Spinal cord (tissue), 10 donors: Measurements from ENCODE around the gene ZNF862. TPM values are rescaled to one million over a fixed set of nuclear protein-coding genes. Genes with fewer than 3 reads are reported as not detected.

ENCODE experiments used
- DNase-seq, 6 donors: peaks; one replicate each; pipeline versions ENCODE4 v3.0.0 to v3.0.0-alpha.2; 2013 to 2015; ENCODE audit warnings: low spot score in 6 of 6, low read depth in 4 of 6
- H3K27ac ChIP-seq: one replicate; pipeline ENCODE4 v1.5.1; 2013; ENCODE audit warnings: low read depth, low read length, control low read depth
- H3K27me3 ChIP-seq: one replicate; pipeline ENCODE4 v1.6.1; 2013; ENCODE audit warnings: low read length; ENCODE audit not compliant: control insufficient read depth, insufficient read depth
- H3K36me3 ChIP-seq: one replicate; pipeline ENCODE4 v1.6.1; 2013; ENCODE audit warnings: low read length; ENCODE audit not compliant: control insufficient read depth, insufficient read depth
- H3K4me1 ChIP-seq: one replicate; pipeline ENCODE4 v1.6.1; 2013; ENCODE audit warnings: low read length; ENCODE audit not compliant: control insufficient read depth, insufficient read depth
- H3K4me3 ChIP-seq: one replicate; pipeline ENCODE4 v1.5.1; 2013; ENCODE audit warnings: low read depth, low read length, control low read depth
- H3K9me3 ChIP-seq: one replicate; pipeline ENCODE4 v1.6.1; 2013; ENCODE audit warnings: low read length; ENCODE audit not compliant: control insufficient read depth, insufficient read depth
- WGBS: methylation state at CpG from one replicate; pipeline ENCODE4 v1.1.5; 2013; ENCODE audit warnings: missing lambda C conversion rate; ENCODE audit not compliant: insufficient coverage; 5-methylcytosine and 5-hydroxymethylcytosine counted together
- long read RNA-seq, 4 donors: transcript quantifications; one replicate each; lab custom pipeline, GENCODE V29; 2026
- polyA plus RNA-seq, 2 donors: library from polyadenylated mRNA; unstranded; fragments of 120-200 nt; gene quantifications; one replicate each; pipeline ENCODE4 v1.2.1, GENCODE V29; 2013; ENCODE audit not compliant: insufficient read length in 2 of 2
- total RNA-seq, 2 donors: library from RNA; depleted of rRNA in 1 of 2; stranded (reverse); fragments of 120-200 nt in 1 of 2; fragments of >200 nt in 1 of 2; gene quantifications; one replicate each; pipeline versions ENCODE4 v1.2.3 to v1.2.4, GENCODE V29; 2013 to 2014
- donor health status: healthy.

The ZNF862 gene
- total RNA-seq (10 to 100 TPM; 10.3 to 22.4 TPM), polyA plus RNA-seq (10 to 100 TPM; 22.0 to 27.9 TPM)
- long read RNA-seq, donor 1, partial matches to known transcripts, result 0 of 1 reads
- long read RNA-seq, donor 1, other reads (novel, unspliced or antisense), result 0 of 1 reads
- long read RNA-seq, donor 2, result 0 reads
- long read RNA-seq, donor 3, partial matches to known transcripts, result 0 of 2 reads
- long read RNA-seq, donor 3, other reads (novel, unspliced or antisense), result 0 of 2 reads
- long read RNA-seq, donor 4, partial matches to known transcripts, result 7 of 7 reads
- long read RNA-seq, donor 4, other reads (novel, unspliced or antisense), result 0 of 7 reads

DNA sequence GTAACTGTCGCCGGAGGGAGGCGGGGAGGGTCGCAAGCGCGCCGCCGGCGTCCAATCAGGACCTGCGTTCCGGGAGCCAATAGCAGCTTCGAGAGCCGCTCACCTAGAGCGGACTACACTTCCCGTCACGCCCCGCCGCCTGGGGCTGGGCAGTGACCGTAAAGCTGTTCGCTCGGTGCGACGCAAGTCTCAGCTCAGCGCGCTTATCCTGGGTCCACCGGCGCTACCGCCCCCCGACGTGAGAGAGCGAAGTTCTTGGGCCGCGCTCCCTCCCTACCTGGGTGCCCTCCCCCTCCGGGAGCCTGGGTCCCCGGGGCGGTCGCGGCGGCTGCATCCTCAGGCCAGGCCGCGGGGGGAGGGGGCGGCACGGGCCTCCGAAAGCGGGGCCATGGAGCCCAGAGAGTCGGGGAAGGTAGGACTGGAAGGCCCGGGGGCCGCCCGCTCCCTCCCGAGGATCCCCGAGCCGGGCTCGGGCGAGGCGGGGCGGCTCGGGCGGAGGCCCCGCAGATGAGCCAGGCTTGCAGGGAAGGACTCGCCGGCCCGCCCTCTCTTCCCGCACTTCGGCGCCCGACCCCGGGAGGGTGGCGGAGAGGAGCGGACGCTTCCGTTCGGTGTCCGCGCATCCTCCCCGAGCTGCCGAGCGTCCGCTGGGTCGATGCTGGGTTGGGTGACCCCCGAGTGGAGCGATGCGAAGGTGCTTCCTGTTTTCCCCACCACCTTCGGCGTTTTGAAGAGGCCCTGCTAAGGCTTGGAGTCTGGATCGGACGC is at the start of gene ZNF862:
ZNF862 (plus strand) TSS at position 152 of the 768 bp plus-strand sequence; CDS start at position 389, 237 bp downstream.
- Histone ChIP-seq H3K36me3 (no peaks in the 10 kb centered on the region), H3K27ac (peak within 1 kb of the TSS; percentile 45), H3K4me1 (peaks cover 12% of the 10 kb centered on the region), H3K4me3 (peak within 1 kb of the TSS; percentile 64), H3K9me3 (no peaks in the 10 kb centered on the region), H3K27me3 (no peaks in the 10 kb centered on the region)
- DNase-seq, result peak; percentile 89 to 99 (median 96)
- under 1% methylated on average over 72 of the region's 86 CpGs for WGBS

- H3K4me1 ChIP-seq, result peaks cover 19% of the 10 kb centered on the region
- H3K27me3 ChIP-seq, result peaks cover 40% of the 10 kb centered on the region
- H3K27ac ChIP-seq, result no peak overlapping the region
- H3K36me3 ChIP-seq, result peaks cover 11% of the 10 kb centered on the region
- no peak overlapping the region for H3K4me3 ChIP-seq
- 82% methylated on average over 12 of the region's 19 CpGs for WGBS
- no peak for DNase-seq
- no peaks in the 10 kb centered on the region for H3K9me3 ChIP-seq
Observed at GRCh38 chr7:149789101-149789500, 49.1 kb upstream of the ZNF862 start.

DNA sequence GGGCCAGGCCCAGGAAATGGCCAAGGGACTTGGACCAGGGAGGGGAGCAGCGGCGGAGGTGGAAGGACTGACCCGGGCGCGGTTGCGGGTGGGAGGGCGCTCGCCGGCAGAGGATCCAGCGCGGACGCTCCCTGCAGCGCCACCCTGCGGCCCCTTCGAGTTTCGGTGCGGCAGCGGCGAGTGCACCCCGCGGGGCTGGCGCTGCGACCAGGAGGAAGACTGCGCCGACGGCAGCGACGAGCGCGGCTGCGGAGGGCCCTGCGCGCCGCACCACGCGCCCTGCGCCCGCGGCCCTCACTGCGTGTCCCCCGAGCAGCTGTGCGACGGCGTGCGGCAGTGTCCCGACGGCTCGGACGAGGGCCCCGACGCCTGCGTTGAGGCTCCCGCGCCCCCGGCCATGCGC is 48.0 kb upstream of the ZNF862 start:
- Histone ChIP-seq H3K4me3 (no peak overlapping the region), H3K9me3 (no peaks in the 10 kb centered on the region), H3K27me3 (peaks cover 40% of the 10 kb centered on the region), H3K4me1 (peaks cover 19% of the 10 kb centered on the region), H3K27ac (no peak overlapping the region), H3K36me3 (peaks cover 11% of the 10 kb centered on the region)
- peak in 1 of 6 donors; percentile 32 for DNase-seq
- 2% methylated on average over 56 of the region's 56 CpGs for WGBS

GRCh38 chr7:149790754-149791360 is 47.3 kb upstream of the ZNF862 start:
- no peak overlapping the region for H3K27ac ChIP-seq
- H3K4me3 ChIP-seq, result no peak overlapping the region
- peaks cover 40% of the 10 kb centered on the region for H3K27me3 ChIP-seq
- peaks cover 13% of the 10 kb centered on the region for H3K36me3 ChIP-seq
- H3K9me3 ChIP-seq, result no peaks in the 10 kb centered on the region
- DNase-seq, result no peak
- WGBS, result 75% methylated on average over 14 of the region's 14 CpGs
- peaks cover 19% of the 10 kb centered on the region for H3K4me1 ChIP-seq

DNA sequence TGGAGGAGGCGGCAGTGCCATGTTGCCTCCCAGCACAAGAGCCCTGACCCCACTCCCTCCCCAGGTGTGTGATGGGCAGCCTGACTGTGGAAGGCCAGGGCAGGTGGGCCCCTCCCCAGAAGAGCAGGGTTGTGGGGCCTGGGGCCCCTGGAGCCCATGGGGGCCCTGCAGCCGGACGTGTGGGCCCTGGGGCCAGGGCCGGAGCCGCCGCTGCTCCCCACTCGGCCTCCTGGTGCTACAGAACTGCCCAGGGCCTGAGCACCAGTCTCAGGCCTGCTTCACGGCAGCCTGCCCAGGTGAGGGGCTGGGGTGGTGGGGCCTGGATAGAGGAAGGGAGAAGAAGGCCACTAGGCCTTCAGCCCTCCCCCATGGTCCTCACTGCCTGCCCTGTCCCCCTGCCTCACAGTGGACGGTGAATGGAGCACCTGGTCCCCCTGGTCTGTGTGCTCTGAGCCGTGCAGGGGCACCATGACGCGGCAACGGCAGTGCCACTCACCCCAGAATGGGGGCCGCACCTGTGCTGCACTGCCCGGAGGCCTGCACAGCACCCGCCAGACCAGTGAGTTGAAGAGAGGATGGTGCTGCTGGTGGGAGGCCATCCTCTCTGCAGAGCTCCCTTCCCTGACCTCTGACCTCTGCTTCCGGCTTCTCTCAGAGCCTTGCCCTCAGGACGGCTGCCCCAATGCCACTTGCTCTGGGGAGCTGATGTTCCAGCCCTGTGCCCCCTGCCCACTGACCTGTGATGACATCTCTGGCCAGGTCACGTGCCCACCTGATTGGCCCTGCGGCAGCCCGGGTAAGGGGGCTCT is 46.6 kb upstream of the ZNF862 start:
- peaks cover 40% of the 10 kb centered on the region for H3K27me3 ChIP-seq
- H3K4me1 ChIP-seq, result peaks cover 15% of the 10 kb centered on the region
- WGBS, result 91% methylated on average over 18 of the region's 21 CpGs
- no peaks in the 10 kb centered on the region for H3K9me3 ChIP-seq
- peaks cover 21% of the 10 kb centered on the region for H3K36me3 ChIP-seq
- H3K4me3 ChIP-seq, result no peak overlapping the region
- H3K27ac ChIP-seq, result no peak overlapping the region
- no peak for DNase-seq

GRCh38 chr7:149792220-149792595 is 46.0 kb upstream of the ZNF862 start:
- Histone ChIP-seq H3K36me3 (peaks cover 24% of the 10 kb centered on the region), H3K4me1 (peaks cover 14% of the 10 kb centered on the region), H3K9me3 (no peaks in the 10 kb centered on the region), H3K27ac (no peak overlapping the region), H3K27me3 (peaks cover 36% of the 10 kb centered on the region), H3K4me3 (no peak overlapping the region)
- DNase-seq, result no peak
- WGBS, result 70% methylated on average over 15 of the region's 15 CpGs

DNA sequence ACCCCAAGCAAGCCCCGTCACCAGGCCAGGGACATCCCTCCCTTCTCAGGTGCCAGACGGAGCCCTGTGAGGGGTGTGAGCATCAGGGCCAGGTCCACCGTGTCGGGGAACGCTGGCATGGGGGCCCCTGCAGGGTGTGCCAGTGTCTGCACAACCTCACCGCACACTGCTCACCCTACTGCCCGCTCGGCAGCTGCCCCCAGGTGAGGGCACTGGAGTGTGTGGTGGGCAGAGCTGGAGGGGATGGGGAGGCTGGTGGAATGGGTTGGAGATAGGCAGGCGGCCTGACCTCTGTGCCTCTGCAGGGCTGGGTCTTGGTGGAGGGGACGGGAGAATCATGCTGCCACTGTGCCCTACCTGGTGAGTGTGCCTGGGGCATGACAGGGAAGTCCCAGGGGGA is 44.9 kb upstream of the ZNF862 start:
- no peaks in the 10 kb centered on the region for H3K9me3 ChIP-seq

GRCh38 chr7:149794661-149795060 is 43.5 kb upstream of the ZNF862 start:
- H3K9me3 ChIP-seq, result no peaks in the 10 kb centered on the region
- peaks cover 25% of the 10 kb centered on the region for H3K36me3 ChIP-seq
- peaks cover 5% of the 10 kb centered on the region for H3K4me1 ChIP-seq
- WGBS, result 39% methylated on average over 6 of the region's 6 CpGs
- H3K4me3 ChIP-seq, result no peak overlapping the region
- no peak for DNase-seq
- peaks cover 13% of the 10 kb centered on the region for H3K27me3 ChIP-seq
- H3K27ac ChIP-seq, result no peak overlapping the region

More for the DNA sequence above, 44.9 kb upstream of the ZNF862 start:
- no peak overlapping the region for H3K4me3 ChIP-seq
- no peak for DNase-seq
- H3K4me1 ChIP-seq, result peaks cover 8% of the 10 kb centered on the region
- peaks cover 27% of the 10 kb centered on the region for H3K27me3 ChIP-seq
- WGBS, result 89% methylated on average over 10 of the region's 10 CpGs
- H3K36me3 ChIP-seq, result peaks cover 25% of the 10 kb centered on the region
- H3K27ac ChIP-seq, result no peak overlapping the region

GRCh38 chr7:149795126-149795525 is 43.0 kb upstream of the ZNF862 start:
- peaks cover 25% of the 10 kb centered on the region for H3K36me3 ChIP-seq
- 85% methylated on average over 9 of the region's 10 CpGs for WGBS
- no peaks in the 10 kb centered on the region for H3K4me1 ChIP-seq
- no peaks in the 10 kb centered on the region for H3K9me3 ChIP-seq
- no peak overlapping the region for H3K4me3 ChIP-seq
- no peak overlapping the region for H3K27ac ChIP-seq
- peaks cover 8% of the 10 kb centered on the region for H3K27me3 ChIP-seq
- no peak for DNase-seq
